Panc1 (cell line): ENCODE data around the gene SLC32A1. TPM values are rescaled to one million over a fixed set of nuclear protein-coding genes. Genes with fewer than 3 reads are reported as not detected.
A peak's percentile ranks its signal among the peaks of the same experiment; 100 is the strongest.

Experiments
- ATAC-seq: fragments of 200-7000 bp; cut with Tn5 transposase; 2 replicates; pipeline ENCODE4 v1.9.1; 2020; ENCODE audit warnings: mild to moderate bottlenecking, moderate library complexity
- BruUV-seq: library from RNA; stranded (reverse); fragments of 400-500 nt; replicated peaks from 2 replicates; lab custom pipeline; 2021; lab: Mats Ljungman, UMichigan
- CTCF ChIA-PET: fragments of 300-600 bp; sonication (Branson Sonifier 250); formaldehyde crosslinking; loops from one replicate; lab custom pipeline; 2022; ENCODE audit warnings: antibody characterized with exemption; lab: Charles Lee
- POLR2A ChIA-PET: fragments of 300-600 bp; sonication (Branson Sonifier 250); formaldehyde crosslinking; loops from one replicate; lab custom pipeline; 2022; ENCODE audit warnings: antibody characterized with exemption; lab: Charles Lee
- DNase-seq: peaks from one replicate; pipeline ENCODE4 v3.0.0-alpha.2; 2010; ENCODE audit warnings: low read depth, low spot score
- H3K27ac ChIP-seq: 2 replicates; pipeline ENCODE4 v1.5.1; 2011; ENCODE audit warnings: mild to moderate bottlenecking, low read length, inconsistent platforms
- H3K27me3 ChIP-seq: fragments of 200-500 bp; sonication (Bioruptor generic); 2 replicates; pipeline ENCODE4 v1.6.0; 2014; ENCODE audit warnings: low read length, inconsistent platforms; ENCODE audit not compliant: control insufficient read depth, insufficient read depth
- H3K36me3 ChIP-seq: fragments of 200-500 bp; sonication (Bioruptor generic); 2 replicates; pipeline ENCODE4 v1.5.1; 2014; ENCODE audit warnings: inconsistent platforms, mild to moderate bottlenecking, low read length, moderate library complexity; ENCODE audit not compliant: control insufficient read depth, insufficient read depth
- H3K4me1 ChIP-seq: 2 replicates; pipeline ENCODE4 v1.5.1; 2011; ENCODE audit warnings: inconsistent platforms, mild to moderate bottlenecking, low read length, moderate library complexity; ENCODE audit not compliant: control insufficient read depth, insufficient read depth
- H3K4me3 ChIP-seq, 2 experiments: 2 replicates each; pipeline ENCODE4 v1.5.1; 2011 to 2012; ENCODE audit warnings: low read depth in 2 of 2, low read length in 2 of 2, mild to moderate bottlenecking in 2 of 2, inconsistent platforms in 1 of 2, moderate library complexity in 1 of 2
- H3K9me3 ChIP-seq: fragments of 200-500 bp; sonication (Bioruptor generic); 2 replicates; pipeline ENCODE4 v1.5.1; 2014; ENCODE audit warnings: low read depth, mild to moderate bottlenecking, inconsistent platforms, low read length, moderate library complexity; ENCODE audit not compliant: control insufficient read depth, insufficient read depth
- CTCF ChIP-seq: fragments of 450-650 bp; IDR thresholded peaks from 2 replicates; pipeline ENCODE4 v1.5.1; 2017; ENCODE audit warnings: mild to moderate bottlenecking
- POLR2AphosphoS5 ChIP-seq: IDR thresholded peaks from 2 replicates; pipeline ENCODE4 v1.6.1; 2012; ENCODE audit warnings: mild to moderate bottlenecking, low read depth, low read length, moderate library complexity
- REST ChIP-seq, 2 experiments: IDR thresholded peaks; 2 replicates each; pipeline ENCODE4 v1.6.1; 2011 to 2012; ENCODE audit warnings: low read depth in 2 of 2, control low read depth in 1 of 2, low read length in 1 of 2, mild to moderate bottlenecking in 1 of 2, moderate library complexity in 1 of 2; ENCODE audit not compliant: insufficient read depth in 1 of 2
- SIN3A ChIP-seq: IDR thresholded peaks from 2 replicates; pipeline ENCODE4 v1.6.1; 2012; ENCODE audit warnings: low read depth, mild to moderate bottlenecking, low read length, moderate library complexity, borderline replicate concordance; ENCODE audit not compliant: insufficient read depth
- TCF7L2 ChIP-seq: IDR thresholded peaks from 2 replicates; pipeline ENCODE4 v1.6.1; 2011; ENCODE audit warnings: mild to moderate bottlenecking, low read depth, low read length, inconsistent platforms
- in situ Hi-C: cut with HindIII; loops from 2 replicates; pipeline ENCODE4 v1.10.0; 2016; ENCODE audit warnings: low sequenced_read_pairs, low pct_unique_long_range_greater_than_20kb
- intact Hi-C: fragments of 100-400 bp; cut with micrococcal nuclease; formaldehyde crosslinking; loops from one replicate; pipeline ENCODE4 v1.10.0; 2022; ENCODE audit not compliant: unreplicated experiment
- total RNA-seq: library from RNA; stranded (reverse); gene quantifications from one replicate; pipeline ENCODE4 v1.2.1, GENCODE V29; 2021; ENCODE audit not compliant: unreplicated experiment

The SLC32A1 gene
- total RNA-seq, 1 experiment from 2014 or later = not detected

- intact Hi-C loops = no loop called here
- no peak overlapping the region for H3K27ac ChIP-seq
- H3K27me3 ChIP-seq = no peaks in the 10 kb centered on the region
- ATAC-seq (no peak), DNase-seq (no peak)
- CTCF ChIA-PET = no interaction called here
- BruUV-seq = no TSS peak
- no peaks in the 10 kb centered on the region for H3K4me1 ChIP-seq
- in situ Hi-C loops = no loop called here
- H3K36me3 ChIP-seq = no peaks in the 10 kb centered on the region
- POLR2A ChIA-PET = no interaction called here
- TF ChIP-seq TCF7L2 (no peak), SIN3A (no peak), CTCF (no peak), POLR2AphosphoS5 (no peak), REST (IDR thresholded peaks at IDR 0.05; ENCODE audit: insufficient read depth in 1 of 2, low read depth in 2 of 2, low read length in 1 of 2) (no peak)
- no peaks in the 10 kb centered on the region for H3K9me3 ChIP-seq
- H3K4me3 ChIP-seq = no peak overlapping the region
Measured at GRCh38 chr20:38676576-38676975, 47.7 kb upstream of the SLC32A1 start.

GRCh38 chr20:38680500-38681306 lies 43.6 kb upstream of the SLC32A1 start:
- no peak overlapping the region for H3K4me3 ChIP-seq
- no peaks in the 10 kb centered on the region for H3K36me3 ChIP-seq
- H3K27ac ChIP-seq = no peak overlapping the region
- CTCF ChIA-PET = no interaction called here
- no peaks in the 10 kb centered on the region for H3K4me1 ChIP-seq
- no peak for TF ChIP-seq SIN3A
- TF ChIP-seq REST (IDR thresholded peaks at IDR 0.05; ENCODE audit: insufficient read depth in 1 of 2, low read depth in 2 of 2, low read length in 1 of 2) = peak; percentile 92 to 93
- POLR2A ChIA-PET = no interaction called here
- no TSS peak for BruUV-seq
- no peak for DNase-seq
- H3K9me3 ChIP-seq = no peaks in the 10 kb centered on the region
- intact Hi-C loops = no loop called here
- in situ Hi-C loops = no loop called here
- no peak for ATAC-seq
- H3K27me3 ChIP-seq = peaks cover 2% of the 10 kb centered on the region; the same call in 1 of the 2 replicates
